Prostate gland (tissue), 2 donors: ENCODE results near the gene CDK14.

ENCODE experiments used
- POLR2A ChIP-seq: fragments of 450-650 bp; IDR thresholded peaks from one replicate; pipeline ENCODE4 v1.6.1; 2016; ENCODE audit warnings: antibody characterized with exemption, mild to moderate bottlenecking
- POLR2AphosphoS5 ChIP-seq: sonication (generic); formaldehyde crosslinking; IDR thresholded peaks from one replicate; pipeline ENCODE4 v1.6.1; 2017; ENCODE audit warnings: antibody characterized with exemption
- TF ChIP-seq, protein P1 (sequence below), 4 experiments: fragments of 200-600 bp in 2 of 4; fragments of 450-650 bp in 2 of 4; sonication (generic) in 2 of 4; IDR thresholded peaks; 1 replicate in 3 of 4; 2 replicates in 1 of 4; pipeline ENCODE4 v1.5.1; 2016 to 2019; ENCODE audit warnings: antibody characterized with exemption in 4 of 4, mild to moderate bottlenecking in 2 of 4, moderate library complexity in 2 of 4

- TF ChIP-seq, protein P1, sequence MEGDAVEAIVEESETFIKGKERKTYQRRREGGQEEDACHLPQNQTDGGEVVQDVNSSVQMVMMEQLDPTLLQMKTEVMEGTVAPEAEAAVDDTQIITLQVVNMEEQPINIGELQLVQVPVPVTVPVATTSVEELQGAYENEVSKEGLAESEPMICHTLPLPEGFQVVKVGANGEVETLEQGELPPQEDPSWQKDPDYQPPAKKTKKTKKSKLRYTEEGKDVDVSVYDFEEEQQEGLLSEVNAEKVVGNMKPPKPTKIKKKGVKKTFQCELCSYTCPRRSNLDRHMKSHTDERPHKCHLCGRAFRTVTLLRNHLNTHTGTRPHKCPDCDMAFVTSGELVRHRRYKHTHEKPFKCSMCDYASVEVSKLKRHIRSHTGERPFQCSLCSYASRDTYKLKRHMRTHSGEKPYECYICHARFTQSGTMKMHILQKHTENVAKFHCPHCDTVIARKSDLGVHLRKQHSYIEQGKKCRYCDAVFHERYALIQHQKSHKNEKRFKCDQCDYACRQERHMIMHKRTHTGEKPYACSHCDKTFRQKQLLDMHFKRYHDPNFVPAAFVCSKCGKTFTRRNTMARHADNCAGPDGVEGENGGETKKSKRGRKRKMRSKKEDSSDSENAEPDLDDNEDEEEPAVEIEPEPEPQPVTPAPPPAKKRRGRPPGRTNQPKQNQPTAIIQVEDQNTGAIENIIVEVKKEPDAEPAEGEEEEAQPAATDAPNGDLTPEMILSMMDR (IDR thresholded peaks at IDR 0.05), result no peak
- TF ChIP-seq POLR2A (no peak), POLR2AphosphoS5 (no peak)
These were observed 181.8 kb downstream of the CDK14 start for GRCh38 chr7:90777886-90778285.
